H9 (cell line): Measurements from ENCODE around the gene USP34. TPM values are rescaled to one million over a fixed set of nuclear protein-coding genes. Genes with fewer than 3 reads are reported as not detected.

Experiments used
- DNase-seq: peaks from one replicate; pipeline ENCODE4 v3.0.0-alpha.2; 2017
- H2AFZ ChIP-seq: one replicate; pipeline ENCODE4 v1.6.1; 2013; ENCODE audit warnings: mild to moderate bottlenecking, low read length, control low read depth, moderate library complexity
- H2AK5ac ChIP-seq: 2 replicates; pipeline ENCODE4 v1.6.1; 2013; ENCODE audit warnings: low read length, control low read depth, mixed read lengths; ENCODE audit not compliant: insufficient read length
- H2BK120ac ChIP-seq: one replicate; pipeline ENCODE4 v1.6.1; 2013; ENCODE audit warnings: low read depth, mild to moderate bottlenecking, low read length, control low read depth, inconsistent platforms; ENCODE audit not compliant: poor library complexity, severe bottlenecking
- H2BK12ac ChIP-seq: 2 replicates; pipeline ENCODE4 v1.6.1; 2013; ENCODE audit warnings: low read length, control low read depth, mixed read lengths, low read depth; ENCODE audit not compliant: insufficient read length
- H2BK15ac ChIP-seq: 2 replicates; pipeline ENCODE4 v1.6.1; 2013; ENCODE audit warnings: low read depth, low read length, control low read depth
- H2BK20ac ChIP-seq: one replicate; pipeline ENCODE4 v1.6.1; 2013; ENCODE audit warnings: low read depth, mild to moderate bottlenecking, low read length, control low read depth, inconsistent platforms; ENCODE audit not compliant: poor library complexity, severe bottlenecking
- H2BK5ac ChIP-seq: 2 replicates; pipeline ENCODE4 v1.6.1; 2013; ENCODE audit warnings: low read length, control low read depth, mixed read lengths; ENCODE audit not compliant: insufficient read length
- H3K14ac ChIP-seq: 2 replicates; pipeline ENCODE4 v1.6.1; 2013; ENCODE audit warnings: low read length, control low read depth; ENCODE audit not compliant: insufficient read depth
- H3K18ac ChIP-seq: 2 replicates; pipeline ENCODE4 v1.6.1; 2013; ENCODE audit warnings: low read depth, mild to moderate bottlenecking, mixed read lengths, low read length, control low read depth; ENCODE audit not compliant: insufficient read length
- H3K23ac ChIP-seq: 2 replicates; pipeline ENCODE4 v1.6.1; 2013; ENCODE audit warnings: low read length, control low read depth, mixed read lengths, low read depth; ENCODE audit not compliant: insufficient read length
- H3K23me2 ChIP-seq: 2 replicates; pipeline ENCODE4 v1.6.1; 2013; ENCODE audit warnings: low read depth, mild to moderate bottlenecking, mixed read lengths, low read length, control low read depth; ENCODE audit not compliant: insufficient read length, poor library complexity, severe bottlenecking
- H3K27ac ChIP-seq: 2 replicates; pipeline ENCODE4 v1.5.1; 2013; ENCODE audit warnings: low read length, control low read depth, mixed read lengths, low read depth; ENCODE audit not compliant: insufficient read length
- H3K27me3 ChIP-seq: 2 replicates; pipeline ENCODE4 v1.6.1; 2013; ENCODE audit warnings: low read length, control low read depth, inconsistent platforms; ENCODE audit not compliant: insufficient read depth
- H3K4ac ChIP-seq: 2 replicates; pipeline ENCODE4 v1.6.1; 2013; ENCODE audit warnings: low read depth, mild to moderate bottlenecking, control low read depth, inconsistent platforms, low read length, moderate library complexity
- H3K4me1 ChIP-seq: 2 replicates; pipeline ENCODE4 v1.6.1; 2013; ENCODE audit warnings: low read length, control low read depth, inconsistent platforms; ENCODE audit not compliant: insufficient read depth
- H3K4me2 ChIP-seq: 2 replicates; pipeline ENCODE4 v1.6.1; 2013; ENCODE audit warnings: low read length, control low read depth, mixed read lengths; ENCODE audit not compliant: insufficient read length, insufficient read depth
- H3K56ac ChIP-seq: 2 replicates; pipeline ENCODE4 v1.6.1; 2013; ENCODE audit warnings: low read depth, mild to moderate bottlenecking, mixed read lengths, low read length, control low read depth; ENCODE audit not compliant: insufficient read length
- H3K79me1 ChIP-seq: 2 replicates; pipeline ENCODE4 v1.6.1; 2013; ENCODE audit warnings: low read depth, mild to moderate bottlenecking, moderate library complexity, low read length, control low read depth, inconsistent platforms; ENCODE audit not compliant: insufficient read depth, poor library complexity, severe bottlenecking
- H3K79me2 ChIP-seq: 2 replicates; pipeline ENCODE4 v1.6.1; 2013; ENCODE audit warnings: low read length, control low read depth, inconsistent platforms; ENCODE audit not compliant: insufficient read depth
- H3K9ac ChIP-seq: 2 replicates; pipeline ENCODE4 v1.6.1; 2013; ENCODE audit warnings: low read length, control low read depth, mixed read lengths; ENCODE audit not compliant: insufficient read length; ENCODE audit errors: extremely low read depth
- H3K9me3 ChIP-seq: one replicate; pipeline ENCODE4 v1.6.1; 2013; ENCODE audit warnings: low read depth, low read length, inconsistent platforms; ENCODE audit not compliant: control insufficient read depth
- H3T11ph ChIP-seq: one replicate; pipeline ENCODE4 v1.6.1; 2013; ENCODE audit warnings: mild to moderate bottlenecking, low read length, control low read depth, inconsistent platforms
- H4K20me1 ChIP-seq: one replicate; pipeline ENCODE4 v1.6.1; 2013; ENCODE audit not compliant: control insufficient read depth, insufficient read length, insufficient read depth
- H4K5ac ChIP-seq: 2 replicates; pipeline ENCODE4 v1.6.1; 2013; ENCODE audit warnings: low read depth, mild to moderate bottlenecking, mixed read lengths, low read length, control low read depth; ENCODE audit not compliant: insufficient read length
- H4K8ac ChIP-seq: replicated peaks from 2 replicates; pipeline ENCODE4 v1.6.1; 2013; ENCODE audit warnings: low read length, control low read depth, mixed read lengths, low read depth; ENCODE audit not compliant: insufficient read length
- H4K91ac ChIP-seq: 2 replicates; pipeline ENCODE4 v1.6.1; 2013; ENCODE audit warnings: low read depth, mild to moderate bottlenecking, moderate library complexity, mixed read lengths, low read length, control low read depth; ENCODE audit not compliant: insufficient read length
- H3K27ac Mint-ChIP-seq, 3 experiments: 2 replicates in 2 of 3; 3 replicates in 1 of 3; pipeline ENCODE4 v1.8.0; 2020 to 2021; ENCODE audit warnings: mixed read lengths in 3 of 3, mild to moderate bottlenecking in 1 of 3, moderate library complexity in 1 of 3
- H3K27me3 Mint-ChIP-seq: 2 replicates; pipeline ENCODE4 v1.8.0; 2021; ENCODE audit warnings: low read depth, mild to moderate bottlenecking, moderate library complexity, mixed read lengths
- H3K36me3 Mint-ChIP-seq, 3 experiments: 2 replicates in 2 of 3; 3 replicates in 1 of 3; pipeline ENCODE4 v1.8.0; 2020 to 2021; ENCODE audit warnings: low read depth in 3 of 3, mixed read lengths in 3 of 3; ENCODE audit not compliant: insufficient read depth in 1 of 3
- H3K4me1 Mint-ChIP-seq, 2 experiments: 2 replicates each; pipeline ENCODE4 v1.8.0; 2020; ENCODE audit warnings: mixed read lengths in 2 of 2
- H3K4me3 Mint-ChIP-seq, 2 experiments: 2 replicates in 1 of 2; 3 replicates in 1 of 2; pipeline ENCODE4 v1.8.0; 2020 to 2021; ENCODE audit warnings: mild to moderate bottlenecking in 2 of 2, mixed read lengths in 2 of 2, moderate library complexity in 1 of 2
- H3K9me3 Mint-ChIP-seq, 2 experiments: 2 replicates in 1 of 2; 3 replicates in 1 of 2; pipeline ENCODE4 v1.8.0; 2020; ENCODE audit warnings: mild to moderate bottlenecking in 2 of 2, mixed read lengths in 2 of 2, moderate library complexity in 1 of 2
- WGBS: extraction: QIAGEN DNeasy Blood & Tissue Kit; methylation state at CpG from one replicate; pipeline ENCODE4 v1.1.7; 2013; ENCODE audit warnings: missing lambda C conversion rate, low lambda C conversion rate, mixed read lengths; ENCODE audit not compliant: insufficient read length; ENCODE audit errors: extremely low coverage; 5-methylcytosine and 5-hydroxymethylcytosine counted together
- total RNA-seq: library from RNA; stranded (reverse); gene quantifications from 2 replicates; pipeline ENCODE4 v1.2.1, GENCODE V29; 2021
- TF ChIP-seq, protein P1 (sequence below): fragments of 200-600 bp; sonication (generic); conservative IDR thresholded peaks from 3 replicates; pipeline ENCODE4 v1.8.0; 2021; ENCODE audit warnings: antibody characterized with exemption, mild to moderate bottlenecking

USP34 gene
- total RNA-seq, 1 experiment from 2014 or later, result 93.9 TPM

DNA sequence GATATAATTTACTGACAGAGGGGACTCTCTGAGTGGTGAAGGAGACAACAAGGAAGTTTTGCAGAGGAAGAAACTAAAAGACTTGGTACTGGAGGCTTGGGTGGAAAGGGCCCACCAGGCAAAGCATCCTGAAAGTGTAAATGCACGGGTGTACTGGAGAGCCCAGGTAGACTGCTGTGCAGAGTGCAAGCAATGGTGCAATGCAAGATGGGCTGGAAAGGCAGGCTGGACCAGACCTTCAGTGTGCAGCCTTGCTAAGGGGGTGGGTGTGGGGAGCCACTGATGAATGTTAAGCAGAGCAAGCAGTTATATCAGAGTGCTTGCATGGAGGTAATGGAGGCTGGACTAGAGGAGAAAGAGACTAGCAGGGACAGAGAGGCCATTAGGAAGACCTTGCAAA lies 298.2 kb downstream of the USP34 start:
- H3K4me2 ChIP-seq, result no peak overlapping the region
- no peak overlapping the region for H2BK20ac ChIP-seq
- no peak overlapping the region for H4K5ac ChIP-seq
- H3K4me1 ChIP-seq, result no peaks in the 10 kb centered on the region; the same call in 1 of the 2 replicates
- no peak overlapping the region for H2BK12ac ChIP-seq
- H2BK120ac ChIP-seq, result no peak overlapping the region
- H3T11ph ChIP-seq, result no peak overlapping the region
- H3K23me2 ChIP-seq, result peaks cover 10% of the 10 kb centered on the region
- H2AK5ac ChIP-seq, result no peak overlapping the region
- no peak overlapping the region for H4K8ac ChIP-seq
- H3K9me3 Mint-ChIP-seq, result no peaks in the 10 kb centered on the region; a peak in 1 of 5 replicates
- H4K20me1 ChIP-seq, result no peaks in the 10 kb centered on the region
- H3K79me1 ChIP-seq, result no peaks in the 10 kb centered on the region
- H4K91ac ChIP-seq, result no peak overlapping the region
- H3K4ac ChIP-seq, result no peak overlapping the region
- no peak overlapping the region for H3K18ac ChIP-seq
- no peaks in the 10 kb centered on the region for H3K9me3 ChIP-seq
- no peak for DNase-seq
- no peak overlapping the region for H3K27ac Mint-ChIP-seq
- H3K27me3 Mint-ChIP-seq, result peaks cover 36% of the 10 kb centered on the region
- no peak overlapping the region for H3K56ac ChIP-seq
- peaks cover 11 to 12% of the 10 kb centered on the region in 2 experiments for H3K4me1 Mint-ChIP-seq
- no peak overlapping the region for H3K14ac ChIP-seq
- no peak overlapping the region for H3K23ac ChIP-seq
- WGBS, result no CpG with 5 or more reads among the region's 1 CpG
- no peak overlapping the region for H3K27ac ChIP-seq
- no peak overlapping the region for H2AFZ ChIP-seq
- TF ChIP-seq, protein P1, sequence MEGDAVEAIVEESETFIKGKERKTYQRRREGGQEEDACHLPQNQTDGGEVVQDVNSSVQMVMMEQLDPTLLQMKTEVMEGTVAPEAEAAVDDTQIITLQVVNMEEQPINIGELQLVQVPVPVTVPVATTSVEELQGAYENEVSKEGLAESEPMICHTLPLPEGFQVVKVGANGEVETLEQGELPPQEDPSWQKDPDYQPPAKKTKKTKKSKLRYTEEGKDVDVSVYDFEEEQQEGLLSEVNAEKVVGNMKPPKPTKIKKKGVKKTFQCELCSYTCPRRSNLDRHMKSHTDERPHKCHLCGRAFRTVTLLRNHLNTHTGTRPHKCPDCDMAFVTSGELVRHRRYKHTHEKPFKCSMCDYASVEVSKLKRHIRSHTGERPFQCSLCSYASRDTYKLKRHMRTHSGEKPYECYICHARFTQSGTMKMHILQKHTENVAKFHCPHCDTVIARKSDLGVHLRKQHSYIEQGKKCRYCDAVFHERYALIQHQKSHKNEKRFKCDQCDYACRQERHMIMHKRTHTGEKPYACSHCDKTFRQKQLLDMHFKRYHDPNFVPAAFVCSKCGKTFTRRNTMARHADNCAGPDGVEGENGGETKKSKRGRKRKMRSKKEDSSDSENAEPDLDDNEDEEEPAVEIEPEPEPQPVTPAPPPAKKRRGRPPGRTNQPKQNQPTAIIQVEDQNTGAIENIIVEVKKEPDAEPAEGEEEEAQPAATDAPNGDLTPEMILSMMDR, result no peak
- no peaks in the 10 kb centered on the region for H3K36me3 Mint-ChIP-seq
- H2BK5ac ChIP-seq, result no peak overlapping the region
- H3K27me3 ChIP-seq, result no peaks in the 10 kb centered on the region; the same call in 1 of the 2 replicates
- H3K79me2 ChIP-seq, result no peaks in the 10 kb centered on the region
- no peak overlapping the region for H3K4me3 Mint-ChIP-seq
- no peak overlapping the region for H2BK15ac ChIP-seq
- H3K9ac ChIP-seq, result no peak overlapping the region
